Stimulated activated naive B cell treated with anti-CD40 and anti-IgM and Interleukin-4, amounts not matched to agents 10 μg/mL and 1 μg/mL and 100 μg/mL, for 72 hours (primary cell): ENCODE results near the gene VSIG10L.
A peak's percentile ranks its signal among the peaks of the same experiment; 100 is the strongest.

Experiments
- ATAC-seq, 2 donors: fragments of 150-1000 bp; cut with Tn5 transposase; replicated peaks; 2 replicates each; pipeline ENCODE4 v1.10.0; 2021; ENCODE audit warnings: moderate library complexity in 1 of 2
- DNase-seq: peaks from one replicate; pipeline ENCODE4 v3.0.0; 2021
- H3K27ac Mint-ChIP-seq: one replicate; pipeline ENCODE4 v1.8.0; 2022; ENCODE audit warnings: mild to moderate bottlenecking, mixed read lengths
- H3K27me3 Mint-ChIP-seq, 2 donors: one replicate each; pipeline ENCODE4 v1.8.0; 2022; ENCODE audit warnings: mixed read lengths in 2 of 2
- H3K36me3 Mint-ChIP-seq, 2 donors: one replicate each; pipeline ENCODE4 v1.8.0; 2022; ENCODE audit warnings: mixed read lengths in 2 of 2, mild to moderate bottlenecking in 1 of 2
- H3K4me1 Mint-ChIP-seq, 2 donors: one replicate each; pipeline ENCODE4 v1.8.0; 2022; ENCODE audit warnings: mixed read lengths in 2 of 2, mild to moderate bottlenecking in 1 of 2
- H3K4me3 Mint-ChIP-seq, 2 donors: one replicate each; pipeline ENCODE4 v1.8.0; 2022; ENCODE audit warnings: mild to moderate bottlenecking in 2 of 2, mixed read lengths in 2 of 2, moderate library complexity in 1 of 2
- H3K9me3 Mint-ChIP-seq, 2 donors: one replicate each; pipeline ENCODE4 v1.8.0; 2022; ENCODE audit warnings: mixed read lengths in 2 of 2, mild to moderate bottlenecking in 1 of 2

VSIG10L gene

DNA sequence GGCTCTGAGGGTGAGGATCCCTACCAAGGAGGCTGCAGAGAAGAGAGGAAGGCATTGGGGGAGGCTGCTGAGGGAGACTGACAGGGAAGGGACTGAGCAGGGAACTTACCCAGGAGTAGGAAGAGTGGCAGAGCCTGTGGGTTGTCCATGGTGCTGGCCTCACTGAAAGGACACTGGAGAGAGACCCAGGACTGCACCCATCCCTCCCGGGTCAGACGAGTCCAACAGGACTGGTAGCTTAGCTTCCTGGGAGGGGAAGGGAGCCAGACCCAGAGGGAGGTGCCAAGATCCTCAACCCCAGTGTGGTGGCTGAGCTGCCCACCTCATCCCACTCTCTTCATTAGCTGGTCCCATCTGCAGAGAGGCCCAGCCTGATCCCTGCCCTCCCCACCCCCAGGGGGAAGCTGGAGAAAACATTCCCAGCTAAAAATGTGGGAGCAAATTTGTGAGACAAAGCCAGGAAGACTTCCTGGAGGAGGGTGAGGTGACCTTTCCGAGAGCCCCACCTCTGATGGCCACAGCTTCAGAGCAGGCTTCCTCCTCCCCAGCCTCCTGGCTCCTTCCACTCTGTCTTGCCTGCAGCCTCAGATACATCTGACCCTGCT, at the start of gene VSIG10L:
VSIG10L (minus strand) TSS at position 164 of the 605 bp plus-strand sequence; CDS start at position 149, 15 bp downstream.
- DNase-seq = no peak
- Mint-ChIP-seq H3K9me3 (no peaks in the 10 kb centered on the region), H3K27me3 (no peaks in the 10 kb centered on the region), H3K36me3 (peaks cover 15 to 19% of the 10 kb centered on the region in 2 donors), H3K27ac (peak within 1 kb of the TSS; percentile 83), H3K4me3 (peak within 1 kb of the TSS; percentile 78 to 94), H3K4me1 (peaks cover 45 to 72% of the 10 kb centered on the region in 2 donors)
- no peak for ATAC-seq

DNA sequence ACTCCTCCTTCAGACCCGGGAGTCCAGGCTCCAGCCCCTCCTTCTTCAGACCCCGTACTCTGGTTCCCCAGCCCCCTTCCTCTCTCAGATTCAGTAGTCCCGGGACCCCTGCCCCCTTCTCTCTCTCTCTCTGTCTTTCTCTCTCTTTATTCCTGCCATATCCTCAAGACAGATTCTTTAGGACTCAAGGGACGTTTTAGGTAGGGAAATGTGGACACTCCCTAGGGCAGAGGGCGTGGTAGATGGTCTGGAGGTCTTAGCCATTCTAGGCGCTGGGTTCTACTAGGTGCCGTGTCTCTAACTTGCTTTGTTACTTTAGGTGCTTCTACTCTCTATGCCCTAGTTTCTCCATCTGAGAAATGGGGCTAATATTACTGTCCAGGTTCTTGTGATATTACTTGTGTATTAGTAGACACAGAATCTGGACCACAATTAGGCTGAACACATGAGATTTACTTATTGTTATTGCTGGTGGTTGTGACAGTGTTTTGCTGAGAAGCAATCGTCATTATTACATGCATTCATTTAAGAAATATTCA, 49.2 kb upstream of the VSIG10L start:
- H3K27me3 Mint-ChIP-seq = peaks cover 6 to 12% of the 10 kb centered on the region in 2 donors
- peak overlapping the region; percentile 29 to 43 for H3K4me3 Mint-ChIP-seq
- H3K27ac Mint-ChIP-seq = peak overlapping the region; percentile 6
- H3K4me1 Mint-ChIP-seq = peaks cover 30 to 61% of the 10 kb centered on the region in 2 donors
- peaks cover 4% of the 10 kb centered on the region in 2 donors for H3K9me3 Mint-ChIP-seq
- DNase-seq (no peak), ATAC-seq (no peak)
- H3K36me3 Mint-ChIP-seq = peaks cover 0 to 3% of the 10 kb centered on the region in 2 donors

DNA sequence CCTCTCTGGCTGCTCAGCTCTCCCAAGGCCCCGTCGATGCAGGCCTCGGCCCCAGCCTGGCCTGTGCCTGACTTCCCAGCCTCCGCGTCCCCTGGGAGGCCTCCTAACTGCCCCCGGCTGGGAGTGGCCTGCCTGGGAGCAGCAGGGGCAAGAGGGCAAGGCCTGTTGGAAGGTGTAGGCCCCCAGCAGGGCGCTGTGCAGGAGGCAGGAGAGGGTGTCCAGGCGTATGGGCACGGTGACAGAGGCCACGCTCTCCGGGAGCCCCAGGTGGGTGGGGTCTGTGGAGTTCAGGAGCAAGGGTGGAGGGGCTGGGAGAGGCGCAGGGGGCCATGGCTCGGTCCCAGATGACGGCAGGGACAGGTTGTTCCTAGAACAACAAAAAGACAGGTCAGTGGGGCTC, 47.2 kb upstream of the VSIG10L start:
- no peak overlapping the region for H3K4me3 Mint-ChIP-seq
- no peaks in the 10 kb centered on the region for H3K9me3 Mint-ChIP-seq
- ATAC-seq = no peak
- no peak for DNase-seq
- no peaks in the 10 kb centered on the region for H3K36me3 Mint-ChIP-seq
- H3K4me1 Mint-ChIP-seq = peaks cover 24 to 44% of the 10 kb centered on the region in 2 donors
- H3K27ac Mint-ChIP-seq = no peak overlapping the region
- peaks cover 6 to 12% of the 10 kb centered on the region in 2 donors for H3K27me3 Mint-ChIP-seq

DNA sequence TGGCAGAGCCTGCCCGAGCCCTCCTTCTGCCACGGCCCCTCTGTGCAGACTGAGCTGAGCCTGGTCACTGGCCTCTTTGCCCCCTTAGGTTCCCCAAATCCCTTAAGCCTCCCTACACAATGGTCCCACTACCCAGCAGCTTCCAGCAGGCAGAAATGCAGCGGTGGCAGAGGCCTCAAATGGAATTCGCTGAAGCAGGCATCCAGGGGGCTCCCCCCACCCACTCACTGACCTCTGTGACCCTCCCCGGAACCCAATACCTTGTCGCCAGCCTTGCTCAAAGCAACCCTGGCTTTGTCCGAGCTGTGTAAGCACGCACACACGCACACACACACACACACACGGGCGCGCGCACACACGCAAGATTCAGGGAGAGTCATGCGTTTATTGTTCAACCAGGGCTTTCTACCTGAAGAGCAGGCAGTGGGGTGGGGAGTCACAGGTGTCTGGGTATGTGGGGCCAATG, 46.0 kb upstream of the VSIG10L start, which contains the start of gene LIM2:
LIM2 (minus strand) TSS at position 51 of the 466 bp plus-strand sequence. CDS start 531 bp downstream, outside the sequence.
- Mint-ChIP-seq H3K27ac (peak within 1 kb of the TSS; percentile 93), H3K27me3 (peaks cover 6 to 12% of the 10 kb centered on the region in 2 donors)

DNA sequence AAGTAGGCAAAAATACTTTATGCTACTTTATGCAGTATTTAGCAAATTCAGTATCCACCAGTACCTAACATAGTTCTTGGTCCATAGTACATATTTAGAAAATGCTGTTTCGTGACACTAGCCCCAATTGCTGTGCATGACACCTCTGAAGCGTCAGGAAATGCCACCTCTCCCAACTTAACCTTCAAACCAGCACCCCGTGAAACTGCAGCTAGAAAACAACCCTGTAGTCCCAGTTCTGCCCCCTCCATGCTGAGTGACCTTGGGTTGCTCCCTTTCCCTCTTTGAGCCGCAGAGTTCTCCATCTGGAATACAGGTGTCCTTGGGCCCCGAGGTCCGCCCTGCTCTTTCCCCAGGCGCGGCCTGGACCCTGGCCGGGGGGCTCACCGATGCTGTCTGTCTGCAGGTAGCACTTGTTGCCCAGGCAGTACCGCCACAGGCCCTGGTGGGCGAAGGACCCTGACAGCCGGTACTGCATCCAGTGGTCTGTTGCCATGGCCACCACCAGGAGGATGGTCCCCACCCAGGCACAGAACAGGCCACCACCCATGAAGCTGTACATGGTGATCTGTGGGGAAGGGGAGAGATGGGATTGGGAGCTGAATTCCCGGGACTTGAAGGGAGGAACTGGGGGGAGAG, 45.1 kb upstream of the VSIG10L start:
- DNase-seq (no peak), ATAC-seq (no peak)
- H3K4me3 Mint-ChIP-seq = no peak overlapping the region
- peaks cover 6 to 12% of the 10 kb centered on the region in 2 donors for H3K27me3 Mint-ChIP-seq
- no peaks in the 10 kb centered on the region for H3K9me3 Mint-ChIP-seq
- peaks cover 0 to 2% of the 10 kb centered on the region in 2 donors for H3K36me3 Mint-ChIP-seq
- H3K4me1 Mint-ChIP-seq = peaks cover 19 to 32% of the 10 kb centered on the region in 2 donors
- H3K27ac Mint-ChIP-seq = peak overlapping the region; percentile 93

More for the DNA sequence above, 46.0 kb upstream of the VSIG10L start, which contains the start of gene LIM2:
- Mint-ChIP-seq H3K9me3 (no peaks in the 10 kb centered on the region), H3K36me3 (no peaks in the 10 kb centered on the region), H3K4me3 (no peak within 1 kb of the TSS), H3K4me1 (peaks cover 21 to 37% of the 10 kb centered on the region in 2 donors)
- ATAC-seq = peak; percentile 29 to 60
- no peak for DNase-seq

DNA sequence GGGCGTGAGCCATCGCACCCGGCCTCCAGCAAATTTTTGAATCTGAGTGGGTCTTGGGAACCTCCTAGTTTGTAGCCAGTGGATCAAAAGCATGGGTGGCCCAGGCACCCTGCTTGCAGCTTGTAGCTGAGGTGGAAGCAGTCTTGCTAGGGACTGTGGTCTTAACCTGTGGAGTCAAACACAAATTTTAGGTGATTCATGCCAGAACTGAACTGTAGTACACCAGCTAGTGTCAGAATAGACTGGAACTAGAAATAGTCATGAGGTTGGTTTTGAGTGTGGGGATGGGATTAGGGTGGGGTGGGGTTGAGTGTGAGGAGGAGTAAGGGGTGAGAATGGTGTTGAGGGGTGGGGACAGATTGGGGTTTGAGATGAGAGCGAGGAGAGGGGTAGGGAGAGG, 40.1 kb upstream of the VSIG10L start:
- ATAC-seq (no peak), DNase-seq (no peak)
- Mint-ChIP-seq H3K27me3 (no peaks in the 10 kb centered on the region), H3K4me3 (no peak overlapping the region), H3K27ac (no peak overlapping the region), H3K4me1 (peaks cover under 1 to 2% of the 10 kb centered on the region in 2 donors), H3K9me3 (peaks cover 6 to 7% of the 10 kb centered on the region in 2 donors), H3K36me3 (peaks cover 2 to 7% of the 10 kb centered on the region in 2 donors)

DNA sequence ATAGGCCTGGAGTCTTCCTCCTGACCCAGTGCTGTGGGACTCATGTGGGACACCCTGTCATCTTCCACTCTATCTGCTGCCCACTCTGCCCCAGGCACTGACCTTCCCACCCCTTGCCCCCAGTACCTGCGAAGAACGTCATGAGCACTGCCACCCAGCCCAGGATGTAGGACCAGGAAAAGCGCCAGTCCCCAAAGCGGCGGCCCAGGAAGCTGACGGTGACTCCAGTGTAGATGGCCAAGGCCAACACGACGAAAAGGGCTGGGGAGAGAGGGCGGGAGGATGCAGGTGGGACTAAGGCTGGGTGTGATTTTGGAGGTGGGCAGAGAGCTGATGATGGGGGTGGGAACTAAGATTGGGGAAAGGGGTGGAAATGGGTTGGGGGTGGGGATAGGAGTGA, 38.4 kb upstream of the VSIG10L start:
- H3K27ac Mint-ChIP-seq = no peak overlapping the region

DNA sequence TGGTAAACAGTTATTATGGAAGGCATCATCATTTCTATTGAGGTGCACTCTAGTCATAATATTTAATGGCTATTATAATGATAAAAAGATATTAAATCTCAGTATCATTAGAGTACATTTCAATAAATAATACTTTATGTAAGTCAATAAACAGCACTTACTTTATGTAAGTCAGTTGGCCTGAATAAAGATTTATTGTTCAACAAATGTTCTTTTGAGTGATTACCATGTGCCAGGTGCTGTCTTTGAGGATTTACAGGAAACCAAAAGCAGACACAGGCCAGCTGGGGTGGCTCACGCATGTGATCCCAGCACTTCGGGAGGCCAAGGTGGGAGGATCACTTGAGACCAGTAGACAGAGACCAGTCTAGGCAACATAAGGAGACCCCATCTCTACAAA, 35.5 kb upstream of the VSIG10L start:
- Mint-ChIP-seq H3K27me3 (no peaks in the 10 kb centered on the region), H3K4me1 (peaks cover 22 to 31% of the 10 kb centered on the region in 2 donors), H3K27ac (no peak overlapping the region), H3K4me3 (no peak overlapping the region), H3K9me3 (peaks cover 6 to 7% of the 10 kb centered on the region in 2 donors), H3K36me3 (peaks cover 2 to 14% of the 10 kb centered on the region in 2 donors)
- ATAC-seq = no peak
- DNase-seq = no peak

More for the DNA sequence above, 38.4 kb upstream of the VSIG10L start:
- DNase-seq (no peak), ATAC-seq (no peak)
- Mint-ChIP-seq H3K4me1 (peaks cover 8% of the 10 kb centered on the region in 2 donors), H3K27me3 (no peaks in the 10 kb centered on the region), H3K36me3 (peaks cover 2 to 8% of the 10 kb centered on the region in 2 donors), H3K9me3 (peaks cover 6 to 7% of the 10 kb centered on the region in 2 donors), H3K4me3 (no peak overlapping the region)

DNA sequence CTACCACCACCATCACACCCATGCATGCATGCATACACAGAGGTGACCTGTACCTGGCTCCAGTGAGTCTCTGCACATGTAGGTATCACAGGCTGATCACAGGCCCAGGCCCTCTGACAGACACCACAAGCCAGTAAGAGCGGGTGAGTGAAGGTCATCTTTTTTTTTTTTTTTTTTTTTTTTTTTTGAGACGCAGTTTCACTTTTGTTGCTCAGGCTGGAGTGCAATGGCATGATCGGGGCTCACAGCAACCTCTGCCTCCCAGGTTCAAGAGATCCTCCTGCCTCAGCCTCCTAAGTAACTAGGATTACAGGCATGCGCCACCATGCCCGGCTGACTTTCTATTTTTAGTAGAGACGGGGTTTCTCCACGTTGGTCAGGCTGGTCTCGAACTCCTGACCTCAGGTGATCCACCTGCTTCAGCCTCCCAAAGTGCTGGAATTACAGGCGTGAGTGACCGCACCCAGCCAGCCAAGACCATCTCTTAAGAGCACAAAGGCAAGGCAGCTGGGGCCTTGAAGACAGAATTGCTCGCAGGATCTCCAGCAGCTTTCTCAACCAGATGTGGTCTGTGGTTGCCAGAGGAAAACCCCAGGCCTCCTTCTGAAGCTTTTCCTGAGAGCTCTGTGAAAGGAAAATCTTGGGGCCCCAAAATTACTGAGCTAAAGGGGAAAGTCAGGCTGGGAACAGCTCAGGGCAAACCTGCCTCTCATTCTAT, 33.7 kb upstream of the VSIG10L start:
- Mint-ChIP-seq H3K4me3 (peak overlapping the region; percentile 1 to 65), H3K27me3 (no peaks in the 10 kb centered on the region), H3K9me3 (peaks cover 5% of the 10 kb centered on the region in 2 donors), H3K36me3 (peaks cover 2 to 13% of the 10 kb centered on the region in 2 donors), H3K4me1 (peaks cover 36 to 48% of the 10 kb centered on the region in 2 donors), H3K27ac (peak overlapping the region; percentile 72)
- DNase-seq (peak; percentile 28), ATAC-seq (peak; percentile 40 to 41)

DNA sequence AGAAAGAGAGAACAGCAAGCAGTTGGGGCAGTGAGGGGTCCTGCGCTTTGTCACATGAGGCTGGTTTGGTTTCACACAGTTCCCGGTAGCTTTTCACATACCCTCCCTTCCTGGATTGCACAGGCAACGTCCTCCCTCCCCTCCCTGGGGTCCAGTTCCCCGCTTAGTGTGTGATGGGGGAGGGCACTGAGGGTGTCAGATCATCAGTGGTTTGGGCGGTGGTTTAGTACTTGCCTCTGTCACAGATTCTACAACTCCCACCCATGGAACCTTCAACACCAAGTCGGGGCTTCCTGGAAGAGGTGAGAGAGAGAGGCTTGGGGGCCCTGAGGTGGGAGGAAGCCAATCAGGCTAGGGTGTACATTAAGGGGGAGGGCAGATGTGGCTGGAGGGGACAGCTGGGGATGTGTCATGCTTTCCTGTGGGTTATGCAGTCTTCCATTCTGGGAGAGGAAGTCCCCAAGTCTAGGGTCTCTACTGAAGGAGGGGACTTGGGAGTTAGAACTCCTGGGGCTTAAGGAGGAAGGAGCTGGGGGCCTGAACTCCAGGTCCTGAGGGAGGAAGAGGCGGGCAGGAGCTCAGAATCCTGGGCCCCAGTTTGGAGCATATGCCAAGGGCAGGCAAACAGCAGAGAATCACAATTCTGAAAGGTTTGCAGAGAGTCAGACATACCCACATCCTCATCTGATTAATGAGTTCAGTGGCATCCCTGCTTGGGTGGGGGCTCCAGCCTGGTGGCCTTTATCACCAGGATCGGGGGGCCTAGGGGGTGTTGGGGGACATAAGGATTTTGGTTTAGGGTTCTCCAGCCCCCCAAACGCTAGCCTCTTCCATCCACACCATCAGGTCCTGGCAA, 30.9 kb upstream of the VSIG10L start, which contains the start of gene NKG7:
NKG7 (minus strand) TSS at position 6 of the 856 bp plus-strand sequence. CDS start 119 bp downstream, outside the sequence.
- H3K4me3 Mint-ChIP-seq = peak within 1 kb of the TSS; percentile 15 to 37
- H3K36me3 Mint-ChIP-seq = peaks cover 2 to 13% of the 10 kb centered on the region in 2 donors
- H3K27ac Mint-ChIP-seq = peak within 1 kb of the TSS; percentile 82
- peak; percentile 61 to 67 for ATAC-seq
- H3K27me3 Mint-ChIP-seq = no peaks in the 10 kb centered on the region
- peak; percentile 55 for DNase-seq
- peaks cover 46 to 63% of the 10 kb centered on the region in 2 donors for H3K4me1 Mint-ChIP-seq
- no peaks in the 10 kb centered on the region for H3K9me3 Mint-ChIP-seq

DNA sequence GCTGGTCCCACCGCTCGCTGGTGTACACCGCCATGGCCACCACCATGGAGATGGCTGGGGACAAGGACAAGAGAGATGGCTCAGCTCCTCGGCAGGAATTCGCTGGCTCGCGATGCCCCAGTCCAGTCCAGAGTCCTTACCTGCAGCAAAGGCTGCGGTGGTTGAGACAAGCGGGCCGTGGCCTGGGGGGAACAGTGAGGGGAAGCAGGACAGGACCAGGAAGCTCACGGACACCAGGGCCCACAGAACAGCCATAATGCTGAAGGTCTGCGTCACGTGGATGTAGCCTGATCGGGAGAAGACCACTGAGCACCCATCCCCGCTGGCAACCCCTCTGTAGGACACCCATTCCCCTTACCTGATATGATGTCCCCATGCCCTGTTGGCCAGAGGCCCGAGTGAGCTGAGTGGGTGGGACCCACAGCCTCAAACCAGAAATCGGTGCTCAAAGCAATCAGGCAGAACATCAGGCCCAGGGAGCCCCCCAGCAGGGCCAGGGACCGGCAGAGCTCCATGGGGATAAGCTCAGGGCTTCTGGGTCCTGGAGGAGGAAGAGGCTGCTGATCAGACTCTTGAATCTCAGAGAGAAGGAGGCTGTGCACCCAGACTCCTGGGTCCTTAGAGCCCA, 30.2 kb upstream of the VSIG10L start:
- no peaks in the 10 kb centered on the region for H3K27me3 Mint-ChIP-seq
- peak overlapping the region; percentile 82 for H3K27ac Mint-ChIP-seq
- ATAC-seq (no peak), DNase-seq (no peak)
- peak overlapping the region; percentile 7 to 37 for H3K4me3 Mint-ChIP-seq
- H3K9me3 Mint-ChIP-seq = no peaks in the 10 kb centered on the region
- peaks cover 2 to 13% of the 10 kb centered on the region in 2 donors for H3K36me3 Mint-ChIP-seq
- peaks cover 46 to 63% of the 10 kb centered on the region in 2 donors for H3K4me1 Mint-ChIP-seq

DNA sequence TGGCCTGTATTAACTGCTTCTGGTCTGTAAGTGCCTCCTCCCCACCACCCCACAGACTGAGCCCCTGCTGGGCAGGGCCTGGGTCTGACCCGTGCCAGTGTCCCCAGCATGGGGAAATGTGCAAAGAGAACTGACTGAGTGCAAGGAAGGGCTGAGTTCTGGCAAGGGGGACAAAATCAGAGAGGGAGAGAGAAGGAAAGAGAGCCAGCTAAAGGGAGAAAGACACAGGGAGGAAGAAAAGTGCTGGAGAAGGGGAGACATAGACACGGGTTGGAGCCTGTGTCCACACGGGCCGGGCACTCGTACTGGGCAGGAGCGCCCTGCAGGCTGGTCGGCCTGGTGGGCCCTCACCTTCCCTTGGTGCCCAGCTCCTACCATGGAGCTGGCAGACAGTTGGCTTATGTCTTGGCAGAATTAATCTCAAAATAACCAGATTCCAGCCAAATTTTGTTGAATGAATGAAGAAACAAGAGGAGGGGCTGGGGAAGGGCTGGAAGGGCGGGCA, 29.3 kb upstream of the VSIG10L start:
- DNase-seq (no peak), ATAC-seq (no peak)
- Mint-ChIP-seq H3K27me3 (no peaks in the 10 kb centered on the region), H3K4me3 (peak overlapping the region; percentile 7 to 37), H3K9me3 (no peaks in the 10 kb centered on the region), H3K27ac (peak overlapping the region; percentile 63), H3K36me3 (peaks cover 6 to 19% of the 10 kb centered on the region in 2 donors), H3K4me1 (peaks cover 43 to 71% of the 10 kb centered on the region in 2 donors)
